ENCODE data around the gene PHYHIPL.

DNA sequence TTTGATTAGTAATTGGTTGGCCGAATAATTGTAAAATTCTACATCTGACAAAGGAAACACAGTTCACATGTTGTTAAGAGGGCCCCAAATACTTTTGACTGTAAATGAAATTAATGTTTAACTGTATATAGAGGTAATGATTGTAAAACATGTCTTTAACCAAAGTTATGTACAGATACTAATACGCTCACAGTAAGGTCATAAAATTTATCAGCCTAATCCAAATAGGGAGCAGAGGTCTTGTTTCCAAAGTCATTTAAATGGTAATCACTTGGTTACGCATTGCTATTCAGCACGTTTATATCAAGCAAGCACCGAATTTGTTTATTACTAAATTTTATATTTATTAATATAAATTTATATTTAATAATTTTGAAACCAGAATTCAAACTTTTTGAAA is 1.4 kb downstream of the PHYHIPL start:
- TF ChIP-seq, protein P1, sequence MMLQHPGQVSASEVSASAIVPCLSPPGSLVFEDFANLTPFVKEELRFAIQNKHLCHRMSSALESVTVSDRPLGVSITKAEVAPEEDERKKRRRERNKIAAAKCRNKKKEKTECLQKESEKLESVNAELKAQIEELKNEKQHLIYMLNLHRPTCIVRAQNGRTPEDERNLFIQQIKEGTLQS (IDR thresholded peaks at IDR 0.05; ENCODE audit: insufficient read depth, low read depth, low read length) = no peak
- TF ChIP-seq TBP (IDR thresholded peaks at IDR 0.05; ENCODE audit: low read depth, low read length) = no peak
- TF ChIP-seq, protein P2, sequence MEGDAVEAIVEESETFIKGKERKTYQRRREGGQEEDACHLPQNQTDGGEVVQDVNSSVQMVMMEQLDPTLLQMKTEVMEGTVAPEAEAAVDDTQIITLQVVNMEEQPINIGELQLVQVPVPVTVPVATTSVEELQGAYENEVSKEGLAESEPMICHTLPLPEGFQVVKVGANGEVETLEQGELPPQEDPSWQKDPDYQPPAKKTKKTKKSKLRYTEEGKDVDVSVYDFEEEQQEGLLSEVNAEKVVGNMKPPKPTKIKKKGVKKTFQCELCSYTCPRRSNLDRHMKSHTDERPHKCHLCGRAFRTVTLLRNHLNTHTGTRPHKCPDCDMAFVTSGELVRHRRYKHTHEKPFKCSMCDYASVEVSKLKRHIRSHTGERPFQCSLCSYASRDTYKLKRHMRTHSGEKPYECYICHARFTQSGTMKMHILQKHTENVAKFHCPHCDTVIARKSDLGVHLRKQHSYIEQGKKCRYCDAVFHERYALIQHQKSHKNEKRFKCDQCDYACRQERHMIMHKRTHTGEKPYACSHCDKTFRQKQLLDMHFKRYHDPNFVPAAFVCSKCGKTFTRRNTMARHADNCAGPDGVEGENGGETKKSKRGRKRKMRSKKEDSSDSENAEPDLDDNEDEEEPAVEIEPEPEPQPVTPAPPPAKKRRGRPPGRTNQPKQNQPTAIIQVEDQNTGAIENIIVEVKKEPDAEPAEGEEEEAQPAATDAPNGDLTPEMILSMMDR (IDR thresholded peaks at IDR 0.05; ENCODE audit: control extremely low read depth in 1 of 3, insufficient read depth in 1 of 3, low read depth in 1 of 3, low read length in 3 of 3) = no peak
- no peak for TF ChIP-seq POLR2A (IDR thresholded peaks at IDR 0.05; ENCODE audit: control extremely low read depth in 1 of 2, low read depth in 2 of 2, low read length in 2 of 2)
- TF ChIP-seq KDM5A (IDR thresholded peaks at IDR 0.05; ENCODE audit: low read length) = no peak
- TF ChIP-seq YY1 (IDR thresholded peaks at IDR 0.05; ENCODE audit: low read depth, low read length) = no peak
